ENCODE data around the gene OVCH1. TPM values are rescaled to one million over a fixed set of nuclear protein-coding genes. Genes with fewer than 3 reads are reported as not detected.

Gene OVCH1, protein sequence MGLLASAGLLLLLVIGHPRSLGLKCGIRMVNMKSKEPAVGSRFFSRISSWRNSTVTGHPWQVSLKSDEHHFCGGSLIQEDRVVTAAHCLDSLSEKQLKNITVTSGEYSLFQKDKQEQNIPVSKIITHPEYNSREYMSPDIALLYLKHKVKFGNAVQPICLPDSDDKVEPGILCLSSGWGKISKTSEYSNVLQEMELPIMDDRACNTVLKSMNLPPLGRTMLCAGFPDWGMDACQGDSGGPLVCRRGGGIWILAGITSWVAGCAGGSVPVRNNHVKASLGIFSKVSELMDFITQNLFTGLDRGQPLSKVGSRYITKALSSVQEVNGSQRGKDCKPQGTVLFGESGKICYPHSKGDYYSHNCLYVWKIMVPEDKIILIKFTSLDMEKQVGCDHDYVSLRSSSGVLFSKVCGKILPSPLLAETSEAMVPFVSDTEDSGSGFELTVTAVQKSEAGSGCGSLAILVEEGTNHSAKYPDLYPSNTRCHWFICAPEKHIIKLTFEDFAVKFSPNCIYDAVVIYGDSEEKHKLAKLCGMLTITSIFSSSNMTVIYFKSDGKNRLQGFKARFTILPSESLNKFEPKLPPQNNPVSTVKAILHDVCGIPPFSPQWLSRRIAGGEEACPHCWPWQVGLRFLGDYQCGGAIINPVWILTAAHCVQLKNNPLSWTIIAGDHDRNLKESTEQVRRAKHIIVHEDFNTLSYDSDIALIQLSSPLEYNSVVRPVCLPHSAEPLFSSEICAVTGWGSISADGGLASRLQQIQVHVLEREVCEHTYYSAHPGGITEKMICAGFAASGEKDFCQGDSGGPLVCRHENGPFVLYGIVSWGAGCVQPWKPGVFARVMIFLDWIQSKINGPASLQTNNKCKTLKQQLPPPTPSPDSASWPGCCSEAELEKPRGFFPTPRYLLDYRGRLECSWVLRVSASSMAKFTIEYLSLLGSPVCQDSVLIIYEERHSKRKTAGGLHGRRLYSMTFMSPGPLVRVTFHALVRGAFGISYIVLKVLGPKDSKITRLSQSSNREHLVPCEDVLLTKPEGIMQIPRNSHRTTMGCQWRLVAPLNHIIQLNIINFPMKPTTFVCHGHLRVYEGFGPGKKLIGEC
- not detected for total RNA-seq

DNA sequence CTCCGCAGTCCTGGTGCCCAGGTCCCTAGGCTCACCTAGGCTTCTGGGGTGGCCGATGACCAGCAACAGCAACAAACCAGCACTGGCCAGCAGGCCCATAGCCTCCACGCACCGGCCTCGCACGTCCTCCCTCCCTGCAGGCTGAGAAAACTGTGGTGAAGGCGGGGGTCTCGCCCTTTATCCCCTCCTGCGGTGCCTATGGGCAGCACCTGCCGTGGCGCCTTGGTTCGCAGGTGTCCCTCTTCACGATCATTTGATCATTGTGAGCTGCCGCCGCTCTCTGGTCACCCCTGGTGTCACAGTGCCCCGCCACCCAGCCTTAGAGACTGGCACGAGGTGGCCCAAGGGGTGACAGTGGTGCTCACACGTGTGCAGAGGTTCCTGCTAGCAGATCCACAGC is at the start of gene OVCH1:
OVCH1 (minus strand) TSS at position 99 of the 400 bp plus-strand sequence; CDS start at position 99, 0 bp downstream.
- Mint-ChIP-seq H3K4me1 (no peaks in the 10 kb centered on the region), H3K36me3 (ENCODE audit: low read depth) (no peaks in the 10 kb centered on the region), H3K4me3 (no peak within 1 kb of the TSS), H3K9me3 (no peaks in the 10 kb centered on the region), H3K27me3 (peaks cover 4% of the 10 kb centered on the region), H3K27ac (no peak within 1 kb of the TSS)
- ATAC-seq (replicated peaks), result no peak

GRCh38 chr12:29547151-29547632 is 49.7 kb upstream of the OVCH1 start:
- Mint-ChIP-seq H3K4me3 (no peak overlapping the region), H3K27me3 (peaks cover 5% of the 10 kb centered on the region), H3K36me3 (ENCODE audit: low read depth) (no peaks in the 10 kb centered on the region), H3K27ac (no peak overlapping the region), H3K9me3 (no peaks in the 10 kb centered on the region), H3K4me1 (no peaks in the 10 kb centered on the region)
- no peak for ATAC-seq (replicated peaks)

GRCh38 chr12:29546000-29546399 is 48.5 kb upstream of the OVCH1 start:
- no peaks in the 10 kb centered on the region for H3K36me3 Mint-ChIP-seq (ENCODE audit: low read depth)
- H3K27ac Mint-ChIP-seq, result no peak overlapping the region
- H3K4me3 Mint-ChIP-seq, result no peak overlapping the region
- no peaks in the 10 kb centered on the region for H3K9me3 Mint-ChIP-seq
- ATAC-seq (replicated peaks), result no peak
- H3K27me3 Mint-ChIP-seq, result peaks cover 8% of the 10 kb centered on the region
- no peaks in the 10 kb centered on the region for H3K4me1 Mint-ChIP-seq

GRCh38 chr12:29545102-29545467 is 47.6 kb upstream of the OVCH1 start:
- no peak overlapping the region for H3K4me3 Mint-ChIP-seq
- peaks cover 9% of the 10 kb centered on the region for H3K27me3 Mint-ChIP-seq
- no peaks in the 10 kb centered on the region for H3K36me3 Mint-ChIP-seq (ENCODE audit: low read depth)
- no peaks in the 10 kb centered on the region for H3K4me1 Mint-ChIP-seq
- H3K9me3 Mint-ChIP-seq, result no peaks in the 10 kb centered on the region
- ATAC-seq (replicated peaks), result no peak
- H3K27ac Mint-ChIP-seq, result no peak overlapping the region

GRCh38 chr12:29544428-29545101 is 47.1 kb upstream of the OVCH1 start:
- Mint-ChIP-seq H3K36me3 (ENCODE audit: low read depth) (no peaks in the 10 kb centered on the region), H3K4me1 (no peaks in the 10 kb centered on the region), H3K4me3 (no peak overlapping the region), H3K9me3 (no peaks in the 10 kb centered on the region), H3K27ac (no peak overlapping the region), H3K27me3 (peaks cover 13% of the 10 kb centered on the region)
- no peak for ATAC-seq (replicated peaks)

- no peaks in the 10 kb centered on the region for H3K36me3 Mint-ChIP-seq (ENCODE audit: low read depth)
- no peak overlapping the region for H3K27ac Mint-ChIP-seq
- no peak overlapping the region for H3K4me3 Mint-ChIP-seq
- no peak for ATAC-seq (replicated peaks)
- peaks cover 14% of the 10 kb centered on the region for H3K27me3 Mint-ChIP-seq
- no peaks in the 10 kb centered on the region for H3K9me3 Mint-ChIP-seq
- H3K4me1 Mint-ChIP-seq, result no peaks in the 10 kb centered on the region
Measured at GRCh38 chr12:29543036-29543435, 45.5 kb upstream of the OVCH1 start.

DNA sequence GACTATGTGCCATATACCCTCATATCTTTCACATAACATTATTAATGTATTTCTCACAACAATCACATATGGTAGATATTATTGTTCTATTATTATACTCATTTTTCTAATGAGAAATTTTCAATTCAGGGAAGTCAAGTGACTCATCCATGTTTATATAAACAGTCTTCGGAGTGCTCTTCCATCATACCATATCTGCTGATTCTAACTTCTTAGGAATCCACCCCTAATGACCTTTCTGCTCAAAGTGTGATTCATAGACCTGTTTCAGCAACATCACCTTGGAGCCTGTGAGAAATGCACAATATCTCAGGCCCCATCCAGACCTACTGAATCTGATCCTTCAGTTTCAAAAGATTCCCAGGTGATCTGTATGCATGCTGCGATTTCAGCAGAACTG is 39.8 kb upstream of the OVCH1 start:
- Mint-ChIP-seq H3K4me1 (no peaks in the 10 kb centered on the region), H3K4me3 (no peak overlapping the region), H3K27me3 (peaks cover 16% of the 10 kb centered on the region), H3K9me3 (no peaks in the 10 kb centered on the region), H3K27ac (no peak overlapping the region), H3K36me3 (ENCODE audit: low read depth) (no peaks in the 10 kb centered on the region)
- ATAC-seq (replicated peaks), result no peak

- H3K9me3 Mint-ChIP-seq, result no peaks in the 10 kb centered on the region
- peaks cover 31% of the 10 kb centered on the region for H3K27me3 Mint-ChIP-seq
- H3K4me1 Mint-ChIP-seq, result no peaks in the 10 kb centered on the region
- H3K36me3 Mint-ChIP-seq (ENCODE audit: low read depth), result no peaks in the 10 kb centered on the region
- ATAC-seq (replicated peaks), result no peak
- no peak overlapping the region for H3K27ac Mint-ChIP-seq
- H3K4me3 Mint-ChIP-seq, result no peak overlapping the region
Measured at GRCh38 chr12:29534935-29535334, 37.4 kb upstream of the OVCH1 start.

DNA sequence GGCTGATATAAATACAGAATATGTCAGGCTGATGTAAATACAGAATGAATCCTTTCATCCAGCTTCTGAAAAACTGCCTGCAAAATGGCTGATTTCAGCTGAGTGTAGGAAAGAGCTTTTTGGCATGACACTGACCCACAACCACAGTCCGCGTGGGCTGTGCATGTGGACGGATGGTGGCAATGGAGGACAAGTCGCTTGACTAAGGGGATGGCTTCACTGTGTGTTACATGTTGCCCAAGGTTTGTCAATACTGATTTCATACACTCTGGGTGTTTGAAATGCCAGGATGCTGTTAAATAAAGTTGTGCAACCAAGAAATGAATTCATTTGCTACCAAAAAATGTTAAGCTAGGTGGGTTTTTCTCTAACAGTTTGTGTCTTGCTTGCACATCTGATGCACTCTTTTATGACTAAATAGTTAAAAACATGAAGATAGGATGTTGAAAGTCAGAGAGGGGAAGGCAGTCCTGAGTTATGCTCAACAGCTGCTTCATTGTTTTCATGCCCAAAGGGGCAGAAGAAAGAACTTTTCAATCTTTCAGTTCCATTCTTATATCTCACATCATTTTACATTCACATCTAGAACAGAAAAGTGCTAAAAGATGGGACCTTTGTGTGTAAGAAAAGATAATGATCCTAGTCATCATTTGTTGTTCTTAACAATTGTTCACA is 36.5 kb upstream of the OVCH1 start:
- ATAC-seq (replicated peaks), result no peak

DNA sequence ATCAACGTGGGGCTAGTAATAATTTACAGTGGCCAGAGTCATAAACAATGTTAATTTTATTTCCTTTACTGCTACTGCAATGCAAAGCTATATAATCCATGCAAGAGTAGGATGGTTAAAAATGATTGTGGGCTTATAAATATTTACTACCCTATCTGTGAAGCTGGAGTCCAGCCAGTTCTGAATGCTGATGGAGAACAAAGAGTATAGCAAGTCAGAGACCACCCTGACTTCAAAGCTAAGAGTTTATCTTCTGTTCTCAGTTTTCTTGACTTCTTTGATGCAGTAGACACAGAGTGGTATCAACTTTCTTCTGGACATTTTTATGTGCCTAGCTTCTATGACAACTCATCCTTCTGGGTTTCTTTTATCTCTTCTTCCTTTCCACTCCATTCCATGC is 34.0 kb upstream of the OVCH1 start:
- Mint-ChIP-seq H3K9me3 (no peaks in the 10 kb centered on the region), H3K27me3 (peaks cover 32% of the 10 kb centered on the region), H3K36me3 (ENCODE audit: low read depth) (no peaks in the 10 kb centered on the region), H3K4me1 (no peaks in the 10 kb centered on the region), H3K27ac (no peak overlapping the region), H3K4me3 (no peak overlapping the region)
- no peak for ATAC-seq (replicated peaks)

More for the DNA sequence above, 36.5 kb upstream of the OVCH1 start:
- H3K9me3 Mint-ChIP-seq, result no peaks in the 10 kb centered on the region
- H3K4me3 Mint-ChIP-seq, result no peak overlapping the region
- H3K4me1 Mint-ChIP-seq, result no peaks in the 10 kb centered on the region
- no peaks in the 10 kb centered on the region for H3K36me3 Mint-ChIP-seq (ENCODE audit: low read depth)
- H3K27ac Mint-ChIP-seq, result no peak overlapping the region
- peaks cover 32% of the 10 kb centered on the region for H3K27me3 Mint-ChIP-seq

- no peak overlapping the region for H3K27ac Mint-ChIP-seq
- H3K4me1 Mint-ChIP-seq, result no peaks in the 10 kb centered on the region
- H3K4me3 Mint-ChIP-seq, result no peak overlapping the region
- no peaks in the 10 kb centered on the region for H3K36me3 Mint-ChIP-seq (ENCODE audit: low read depth)
- H3K27me3 Mint-ChIP-seq, result peaks cover 32% of the 10 kb centered on the region
- ATAC-seq (replicated peaks), result no peak
- no peaks in the 10 kb centered on the region for H3K9me3 Mint-ChIP-seq
Measured at GRCh38 chr12:29530436-29530835, 33.0 kb upstream of the OVCH1 start.

DNA sequence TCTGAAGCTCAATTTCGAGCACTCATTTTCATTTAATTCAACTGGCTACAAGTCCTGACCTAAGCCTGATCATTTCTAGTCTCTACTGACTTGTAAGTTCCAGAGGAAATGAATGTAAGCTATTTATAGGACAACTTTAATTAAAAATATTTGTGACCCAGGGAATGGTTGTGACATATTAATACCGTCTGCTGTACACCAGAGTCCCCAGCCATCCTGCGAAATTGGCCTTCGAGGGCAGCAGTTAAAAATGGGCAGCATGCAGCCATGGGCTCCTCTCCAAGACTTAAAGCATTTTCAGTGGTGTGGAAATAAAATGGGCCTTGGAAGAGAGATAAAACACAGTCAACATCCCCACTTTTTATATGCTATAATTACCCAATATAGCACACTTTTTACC is 30.7 kb upstream of the OVCH1 start:
- ATAC-seq (replicated peaks), result no peak
- no peaks in the 10 kb centered on the region for H3K36me3 Mint-ChIP-seq (ENCODE audit: low read depth)
- H3K4me3 Mint-ChIP-seq, result no peak overlapping the region
- peaks cover 30% of the 10 kb centered on the region for H3K27me3 Mint-ChIP-seq
- no peaks in the 10 kb centered on the region for H3K4me1 Mint-ChIP-seq
- no peak overlapping the region for H3K27ac Mint-ChIP-seq
- H3K9me3 Mint-ChIP-seq, result no peaks in the 10 kb centered on the region

- H3K36me3 Mint-ChIP-seq (ENCODE audit: low read depth), result no peaks in the 10 kb centered on the region
Measured at GRCh38 chr12:29521951-29522350, 24.5 kb upstream of the OVCH1 start.

More at GRCh38 chr12:29521951-29522350, 24.5 kb upstream of the OVCH1 start:
- Mint-ChIP-seq H3K4me1 (no peaks in the 10 kb centered on the region), H3K27ac (no peak overlapping the region), H3K9me3 (no peaks in the 10 kb centered on the region), H3K4me3 (no peak overlapping the region), H3K27me3 (no peaks in the 10 kb centered on the region)
- no peak for ATAC-seq (replicated peaks)
